Measurements from ENCODE around the gene TMEM229A. TPM values are rescaled to one million over a fixed set of nuclear protein-coding genes. Genes with fewer than 3 reads are reported as not detected.

The TMEM229A gene
- total RNA-seq, 4 donors from 2014 or later, result 0.63 TPM; not detected in 3

- DNase-seq (ENCODE audit: low spot score in 2 of 2), result no peak
- H3K9me3 ChIP-seq, result no peaks in the 10 kb centered on the region
- no peak overlapping the region for H3K27ac ChIP-seq
- H3K36me3 ChIP-seq, result no peaks in the 10 kb centered on the region
- no peaks in the 10 kb centered on the region for H3K27me3 ChIP-seq
- H3K4me1 ChIP-seq, result no peaks in the 10 kb centered on the region
- 79 to 84% methylated on average over 4 of the region's 4 CpGs for WGBS, 2 donors
- no peak overlapping the region for H3K4me3 ChIP-seq
- no peak for TF ChIP-seq CTCF (IDR thresholded peaks at IDR 0.05)
- TF ChIP-seq POLR2A (IDR thresholded peaks at IDR 0.05), result no peak
- no peak for TF ChIP-seq EP300 (IDR thresholded peaks at IDR 0.05)
Observed at GRCh38 chr7:124073310-124073645, 40.4 kb upstream of the TMEM229A start.

- TF ChIP-seq CTCF (IDR thresholded peaks at IDR 0.05), result no peak
- TF ChIP-seq POLR2A (IDR thresholded peaks at IDR 0.05), result no peak
- TF ChIP-seq EP300 (IDR thresholded peaks at IDR 0.05), result no peak
- Histone ChIP-seq H3K4me1 (no peaks in the 10 kb centered on the region), H3K27ac (no peak overlapping the region), H3K4me3 (no peak overlapping the region), H3K9me3 (no peaks in the 10 kb centered on the region), H3K36me3 (no peaks in the 10 kb centered on the region), H3K27me3 (no peaks in the 10 kb centered on the region)
- WGBS, 2 donors, result 45 to 52% methylated on average over 4 of the region's 4 CpGs
- DNase-seq (ENCODE audit: low spot score in 2 of 2), result no peak
Observed at GRCh38 chr7:124072603-124073309, 39.9 kb upstream of the TMEM229A start.

DNA sequence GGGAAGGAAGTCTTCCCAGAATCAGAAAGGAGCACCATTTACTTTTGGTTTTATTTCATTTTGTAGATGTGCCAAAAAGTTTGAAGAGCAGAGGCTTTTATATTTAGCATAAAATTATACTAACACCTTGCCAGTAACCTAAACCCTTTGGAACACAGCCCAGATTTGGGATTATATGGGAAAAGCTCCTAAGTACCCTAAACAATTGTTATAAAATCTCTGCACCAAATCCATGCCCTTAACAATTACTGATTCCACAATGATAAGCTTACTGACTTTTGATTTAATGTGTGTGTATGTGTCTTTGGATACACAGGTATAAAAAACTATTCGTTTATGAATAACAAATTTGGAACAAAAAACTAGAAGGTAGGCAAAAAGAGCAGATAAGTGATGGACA, 39.0 kb upstream of the TMEM229A start:
- Histone ChIP-seq H3K4me1 (no peaks in the 10 kb centered on the region), H3K27me3 (no peaks in the 10 kb centered on the region), H3K4me3 (no peak overlapping the region), H3K9me3 (no peaks in the 10 kb centered on the region), H3K36me3 (no peaks in the 10 kb centered on the region), H3K27ac (no peak overlapping the region)
- 58 to 76% methylated on average over 1 of the region's 1 CpG for WGBS, 2 donors
- TF ChIP-seq EP300 (IDR thresholded peaks at IDR 0.05), result no peak
- no peak for TF ChIP-seq POLR2A (IDR thresholded peaks at IDR 0.05)
- no peak for TF ChIP-seq CTCF (IDR thresholded peaks at IDR 0.05)
- no peak for DNase-seq (ENCODE audit: low spot score in 2 of 2)

GRCh38 chr7:124062171-124062570, 29.3 kb upstream of the TMEM229A start:
- 45 to 54% methylated on average over 1 of the region's 1 CpG for WGBS, 2 donors
- Histone ChIP-seq H3K36me3 (no peaks in the 10 kb centered on the region), H3K4me3 (no peak overlapping the region), H3K27me3 (no peaks in the 10 kb centered on the region), H3K9me3 (no peaks in the 10 kb centered on the region), H3K27ac (no peak overlapping the region), H3K4me1 (no peaks in the 10 kb centered on the region)
- TF ChIP-seq EP300 (IDR thresholded peaks at IDR 0.05) (no peak), POLR2A (IDR thresholded peaks at IDR 0.05) (no peak), CTCF (IDR thresholded peaks at IDR 0.05) (no peak)
- DNase-seq (ENCODE audit: low spot score in 2 of 2), result no peak

GRCh38 chr7:124060528-124060927, 27.7 kb upstream of the TMEM229A start:
- no peak overlapping the region for H3K27ac ChIP-seq
- no peak overlapping the region for H3K4me3 ChIP-seq
- no peaks in the 10 kb centered on the region for H3K9me3 ChIP-seq
- H3K36me3 ChIP-seq, result no peaks in the 10 kb centered on the region
- TF ChIP-seq POLR2A (IDR thresholded peaks at IDR 0.05) (no peak), EP300 (IDR thresholded peaks at IDR 0.05) (no peak), CTCF (IDR thresholded peaks at IDR 0.05) (no peak)
- no peaks in the 10 kb centered on the region for H3K4me1 ChIP-seq
- no peak for DNase-seq (ENCODE audit: low spot score in 2 of 2)
- no peaks in the 10 kb centered on the region for H3K27me3 ChIP-seq
- 64 to 66% methylated on average over 2 of the region's 2 CpGs for WGBS, 2 donors

All from tibial nerve (tissue), 4 donors.